RWPE2 (cell line): ENCODE measurements around the gene SSC5D.
A peak's percentile ranks its signal among the peaks of the same experiment; 100 is the strongest.

Experiments used
- ATAC-seq: fragments of 200-7000 bp; cut with Tn5 transposase; 3 replicates; pipeline ENCODE4 v1.9.1; 2021; ENCODE audit warnings: low read depth
- DNase-seq: peaks from one replicate; pipeline ENCODE4 v3.0.0-alpha.2; 2020; ENCODE audit warnings: low spot score
- H3K27ac ChIP-seq: fragments of 450-650 bp; 2 replicates; pipeline ENCODE4 v1.5.1; 2017; ENCODE audit warnings: mild to moderate bottlenecking; ENCODE audit not compliant: poor library complexity, severe bottlenecking
- H3K27me3 ChIP-seq: fragments of 250-450 bp; sonication (Bioruptor Pico); 2 replicates; pipeline ENCODE4 v1.5.1; 2021; ENCODE audit warnings: mild to moderate bottlenecking, moderate library complexity; ENCODE audit not compliant: insufficient read depth, poor library complexity, severe bottlenecking
- H3K36me3 ChIP-seq: fragments of 250-450 bp; sonication (Bioruptor Pico); 2 replicates; pipeline ENCODE4 v1.5.1; 2020; ENCODE audit warnings: low read depth, mild to moderate bottlenecking, moderate library complexity
- H3K4me1 ChIP-seq: fragments of 250-450 bp; sonication (Bioruptor Pico); 2 replicates; pipeline ENCODE4 v1.5.1; 2021; ENCODE audit warnings: mild to moderate bottlenecking, moderate library complexity; ENCODE audit not compliant: insufficient read depth, poor library complexity, severe bottlenecking
- H3K4me3 ChIP-seq: fragments of 250-450 bp; sonication (Bioruptor Pico); 2 replicates; pipeline ENCODE4 v1.5.1; 2021; ENCODE audit warnings: mild to moderate bottlenecking, moderate library complexity; ENCODE audit not compliant: severe bottlenecking
- H3K9me3 ChIP-seq: fragments of 250-450 bp; sonication (Bioruptor Pico); 2 replicates; pipeline ENCODE4 v1.5.1; 2021; ENCODE audit warnings: mild to moderate bottlenecking, moderate library complexity; ENCODE audit not compliant: severe bottlenecking
- TF ChIP-seq, protein P1 (sequence below): fragments of 450-650 bp; IDR thresholded peaks from one replicate; pipeline ENCODE4 v1.5.1; 2017; ENCODE audit warnings: mild to moderate bottlenecking, moderate library complexity; ENCODE audit not compliant: poor library complexity, severe bottlenecking

The SSC5D gene

DNA sequence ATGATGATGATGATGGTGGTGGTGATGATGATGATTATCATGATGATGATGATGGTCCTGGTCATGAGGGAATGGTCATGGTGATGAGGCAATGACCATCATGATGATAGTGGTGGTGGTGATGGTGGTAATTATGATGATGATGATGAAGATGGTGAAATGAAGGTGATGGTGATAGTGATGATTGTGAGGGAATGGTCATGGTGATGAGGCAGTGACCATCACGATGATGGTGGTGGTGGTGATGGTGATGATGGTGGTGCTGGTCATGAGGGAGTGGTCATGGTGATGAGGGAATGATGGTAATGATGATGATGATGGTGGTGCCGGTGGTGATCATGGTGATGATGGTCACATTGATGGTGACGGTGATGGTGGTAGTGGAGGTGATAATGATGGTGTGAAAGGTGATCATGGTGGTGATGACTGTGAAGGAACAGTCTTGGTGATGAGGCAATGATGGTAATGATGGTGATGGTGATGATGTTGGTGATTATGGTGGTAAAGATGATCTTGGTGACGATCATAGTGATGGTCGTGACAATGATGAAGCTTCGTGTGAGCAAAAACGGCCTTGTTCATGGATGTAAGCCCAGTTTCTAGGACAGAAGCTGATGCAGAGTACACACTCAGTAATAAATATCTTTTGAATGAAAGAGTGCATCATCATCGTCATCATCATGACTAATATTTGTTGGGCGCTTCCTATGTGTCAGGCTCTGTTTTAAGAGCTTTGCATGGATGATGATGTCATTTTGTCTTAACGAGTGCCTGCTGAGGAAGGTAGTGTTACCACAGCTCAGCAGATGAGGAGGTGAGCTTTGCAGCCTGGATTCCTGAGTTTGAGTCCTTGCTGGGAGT lies 31.4 kb downstream of the SSC5D start:
- Histone ChIP-seq H3K4me3 (no peak overlapping the region), H3K27ac (no peak overlapping the region), H3K4me1 (no peaks in the 10 kb centered on the region), H3K27me3 (no peaks in the 10 kb centered on the region), H3K36me3 (no peaks in the 10 kb centered on the region), H3K9me3 (no peaks in the 10 kb centered on the region)
- no peak for DNase-seq
- TF ChIP-seq, protein P1, sequence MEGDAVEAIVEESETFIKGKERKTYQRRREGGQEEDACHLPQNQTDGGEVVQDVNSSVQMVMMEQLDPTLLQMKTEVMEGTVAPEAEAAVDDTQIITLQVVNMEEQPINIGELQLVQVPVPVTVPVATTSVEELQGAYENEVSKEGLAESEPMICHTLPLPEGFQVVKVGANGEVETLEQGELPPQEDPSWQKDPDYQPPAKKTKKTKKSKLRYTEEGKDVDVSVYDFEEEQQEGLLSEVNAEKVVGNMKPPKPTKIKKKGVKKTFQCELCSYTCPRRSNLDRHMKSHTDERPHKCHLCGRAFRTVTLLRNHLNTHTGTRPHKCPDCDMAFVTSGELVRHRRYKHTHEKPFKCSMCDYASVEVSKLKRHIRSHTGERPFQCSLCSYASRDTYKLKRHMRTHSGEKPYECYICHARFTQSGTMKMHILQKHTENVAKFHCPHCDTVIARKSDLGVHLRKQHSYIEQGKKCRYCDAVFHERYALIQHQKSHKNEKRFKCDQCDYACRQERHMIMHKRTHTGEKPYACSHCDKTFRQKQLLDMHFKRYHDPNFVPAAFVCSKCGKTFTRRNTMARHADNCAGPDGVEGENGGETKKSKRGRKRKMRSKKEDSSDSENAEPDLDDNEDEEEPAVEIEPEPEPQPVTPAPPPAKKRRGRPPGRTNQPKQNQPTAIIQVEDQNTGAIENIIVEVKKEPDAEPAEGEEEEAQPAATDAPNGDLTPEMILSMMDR = no peak
- peak; percentile 52; the same call in 2 of the 3 replicates for ATAC-seq

- H3K9me3 ChIP-seq = no peaks in the 10 kb centered on the region
- no peaks in the 10 kb centered on the region for H3K27me3 ChIP-seq
- no peak overlapping the region for H3K27ac ChIP-seq
- no peaks in the 10 kb centered on the region for H3K36me3 ChIP-seq
- no peak for ATAC-seq
- TF ChIP-seq, protein P1 = no peak
- no peak overlapping the region for H3K4me3 ChIP-seq
- DNase-seq = no peak
- no peaks in the 10 kb centered on the region for H3K4me1 ChIP-seq
These were observed 32.6 kb downstream of the SSC5D start for GRCh38 chr19:55520691-55521292.

- no peaks in the 10 kb centered on the region for H3K9me3 ChIP-seq
- no peak overlapping the region for H3K4me3 ChIP-seq
- TF ChIP-seq, protein P1 = no peak
- no peaks in the 10 kb centered on the region for H3K36me3 ChIP-seq
- ATAC-seq = no peak
- no peak overlapping the region for H3K27ac ChIP-seq
- H3K4me1 ChIP-seq = no peaks in the 10 kb centered on the region
- no peaks in the 10 kb centered on the region for H3K27me3 ChIP-seq
- no peak for DNase-seq
These were observed 37.3 kb downstream of the SSC5D start for GRCh38 chr19:55525289-55526101.

DNA sequence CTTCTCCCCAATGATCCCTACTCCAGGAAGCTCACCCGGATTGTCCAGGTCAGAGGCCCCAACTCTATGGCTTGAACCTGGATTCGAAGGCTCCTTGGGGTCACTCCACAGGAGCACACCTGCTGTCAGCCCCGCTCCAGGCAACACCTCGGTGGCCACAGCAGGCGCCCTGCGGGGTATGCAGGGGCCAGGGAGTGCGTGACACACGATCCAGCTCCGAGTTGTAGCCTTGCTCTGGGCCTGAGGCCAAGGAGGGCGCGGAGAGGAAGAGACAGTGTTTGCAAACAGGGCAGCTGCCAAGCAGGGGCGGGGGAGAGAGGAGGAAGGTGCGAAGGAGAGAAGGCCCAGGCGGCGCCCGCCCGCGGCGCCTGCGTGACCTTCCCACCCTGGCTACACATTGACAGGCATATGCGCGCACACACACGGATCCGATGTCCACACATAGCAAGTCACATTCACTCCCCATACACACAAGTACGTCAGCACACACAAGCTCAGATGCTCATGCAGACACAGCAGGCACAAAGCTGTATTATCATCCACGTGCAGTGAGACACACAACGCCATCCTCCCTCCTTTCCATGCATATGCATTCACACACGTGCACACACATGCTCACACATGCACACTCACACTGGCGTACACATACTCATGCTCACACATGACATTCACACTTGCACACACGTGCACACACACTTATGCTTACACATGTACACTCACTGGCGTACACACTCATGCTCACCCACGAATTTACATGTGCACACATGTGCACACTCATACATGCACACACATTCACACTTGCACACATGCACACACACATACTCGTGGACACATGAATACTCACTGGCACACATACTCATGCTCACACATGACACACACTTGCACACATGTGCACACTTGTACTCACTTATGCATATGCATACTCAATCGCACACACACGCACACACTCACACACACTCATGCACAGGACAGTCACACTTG lies 38.3 kb downstream of the SSC5D start:
- Histone ChIP-seq H3K4me1 (no peaks in the 10 kb centered on the region), H3K27ac (no peak overlapping the region), H3K27me3 (no peaks in the 10 kb centered on the region), H3K9me3 (no peaks in the 10 kb centered on the region), H3K4me3 (no peak overlapping the region), H3K36me3 (no peaks in the 10 kb centered on the region)
- DNase-seq = no peak
- TF ChIP-seq, protein P1 = no peak
- ATAC-seq = peak; percentile 79
